ENCODE measurements around the gene RD3L.

The RD3L gene

GRCh38 chr14:103894034-103894722 is 48.2 kb downstream of the RD3L start:
- DNase-seq, result no peak

- no peak for DNase-seq
These were observed 50.1 kb downstream of the RD3L start for GRCh38 chr14:103892247-103892646.

GRCh38 chr14:103891667-103892215 is 50.6 kb downstream of the RD3L start:
- no peak for DNase-seq

GRCh38 chr14:103890821-103891666 is 51.3 kb downstream of the RD3L start:
- DNase-seq, result no peak

Data from C1 segment of cervical spinal cord (tissue), 14 donors.